22Rv1 (cell line): ENCODE measurements around the gene HERPUD1.
"Not testable (repeated sequence)": the region's sequence is repeated elsewhere in the genome, so short reads cannot be mapped to it uniquely, and the experiment has no call there.

Experiments used
- H3K27ac ChIP-seq: fragments of 450-650 bp; 2 replicates; pipeline ENCODE4 v1.5.1; 2017
- CTCF ChIP-seq: fragments of 450-650 bp; IDR thresholded peaks from 2 replicates; pipeline ENCODE4 v1.5.1; 2017; ENCODE audit warnings: mild to moderate bottlenecking
- ZFX ChIP-seq: fragments of 450-650 bp; IDR thresholded peaks from 2 replicates; pipeline ENCODE4 v1.6.1; 2017; ENCODE audit warnings: antibody characterized with exemption, borderline replicate concordance

HERPUD1 gene

GRCh38 chr16:56931892-56932720 lies at the start of gene HERPUD1:
Gene HERPUD1, plus strand, starts transcription at chr16:56932142. Its CDS starts 103 bp downstream, at chr16:56932245.
- peak within 1 kb of the TSS; percentile 91 for H3K27ac ChIP-seq
- TF ChIP-seq CTCF, result no peak
- no peak for TF ChIP-seq ZFX

- H3K27ac ChIP-seq, result no peak overlapping the region
- TF ChIP-seq CTCF, result no peak
- no peak for TF ChIP-seq ZFX
These were observed 48.4 kb upstream of the HERPUD1 start for GRCh38 chr16:56883586-56883985.

- TF ChIP-seq CTCF (no peak), ZFX (no peak)
These were observed 47.8 kb upstream of the HERPUD1 start for GRCh38 chr16:56884026-56884582.

GRCh38 chr16:56884929-56885328 lies 47.0 kb upstream of the HERPUD1 start:
- not testable (repeated sequence) for H3K27ac ChIP-seq

More at GRCh38 chr16:56884026-56884582, 47.8 kb upstream of the HERPUD1 start:
- no peak overlapping the region for H3K27ac ChIP-seq

- TF ChIP-seq ZFX, result no peak
- TF ChIP-seq CTCF, result no peak
- no peak overlapping the region for H3K27ac ChIP-seq
These were observed 46.3 kb upstream of the HERPUD1 start for GRCh38 chr16:56885446-56886162.

- no peak overlapping the region for H3K27ac ChIP-seq
- TF ChIP-seq CTCF (no peak), ZFX (no peak)
These were observed 45.6 kb upstream of the HERPUD1 start for GRCh38 chr16:56886296-56886695.

- no peak for TF ChIP-seq ZFX
- no peak for TF ChIP-seq CTCF
- H3K27ac ChIP-seq, result no peak overlapping the region
These were observed 45.1 kb upstream of the HERPUD1 start for GRCh38 chr16:56886826-56887225.
